ENCODE results near the gene FBXW7. TPM values are rescaled to one million over a fixed set of nuclear protein-coding genes. Genes with fewer than 3 reads are reported as not detected.

FBXW7 gene
- total RNA-seq, 1 experiment from 2014 or later = 27.1 TPM

GRCh38 chr4:152443859-152444258, 92.0 kb downstream of the FBXW7 start:
- WGBS (ENCODE audit: extremely low coverage, insufficient read length, low lambda C conversion rate) = no CpG with 5 or more reads among the region's 3 CpGs
- H3K9me3 Mint-ChIP-seq = no peaks in the 10 kb centered on the region
- Histone ChIP-seq H3K27me3 (ENCODE audit: insufficient read depth, low read length) (no peaks in the 10 kb centered on the region), H3K79me1 (ENCODE audit: insufficient read depth, low read depth, low read length, poor library complexity, severe bottlenecking) (peaks cover 4% of the 10 kb centered on the region), H4K91ac (ENCODE audit: insufficient read length, low read depth, low read length) (no peak overlapping the region), H3K56ac (ENCODE audit: insufficient read length, low read depth, low read length) (no peak overlapping the region), H3K14ac (ENCODE audit: insufficient read depth, low read length) (no peak overlapping the region), H2AFZ (ENCODE audit: low read length) (no peak overlapping the region), H3T11ph (ENCODE audit: low read length) (no peak overlapping the region), H3K9me3 (ENCODE audit: control insufficient read depth, low read depth, low read length) (no peaks in the 10 kb centered on the region), H4K8ac (replicated peaks; ENCODE audit: insufficient read length, low read depth, low read length) (no peak overlapping the region), H3K4me1 (ENCODE audit: insufficient read depth, low read length) (no peaks in the 10 kb centered on the region), H4K20me1 (ENCODE audit: control insufficient read depth, insufficient read depth, insufficient read length) (no peaks in the 10 kb centered on the region), H3K27ac (ENCODE audit: insufficient read length, low read depth, low read length) (no peak overlapping the region), H3K79me2 (ENCODE audit: insufficient read depth, low read length) (no peaks in the 10 kb centered on the region; the same call in 1 of the 2 replicates), H3K23me2 (ENCODE audit: insufficient read length, low read depth, low read length, poor library complexity, severe bottlenecking) (no peaks in the 10 kb centered on the region), H2BK12ac (ENCODE audit: insufficient read length, low read depth, low read length) (no peak overlapping the region), H3K4me2 (ENCODE audit: insufficient read depth, insufficient read length, low read length) (no peak overlapping the region), H3K23ac (ENCODE audit: insufficient read length, low read depth, low read length) (no peak overlapping the region), H2BK15ac (ENCODE audit: low read depth, low read length) (no peak overlapping the region), H3K9ac (ENCODE audit: extremely low read depth, insufficient read length, low read length) (no peak overlapping the region), H4K5ac (ENCODE audit: insufficient read length, low read depth, low read length) (no peak overlapping the region), H2BK120ac (ENCODE audit: low read depth, low read length, poor library complexity, severe bottlenecking) (no peak overlapping the region), H2BK20ac (ENCODE audit: low read depth, low read length, poor library complexity, severe bottlenecking) (no peak overlapping the region), H2BK5ac (ENCODE audit: insufficient read length, low read length) (no peak overlapping the region), H2AK5ac (ENCODE audit: insufficient read length, low read length) (no peak overlapping the region), H3K18ac (ENCODE audit: insufficient read length, low read depth, low read length) (no peak overlapping the region), H3K4ac (ENCODE audit: low read depth, low read length) (no peak overlapping the region)
- no peaks in the 10 kb centered on the region for H3K27me3 Mint-ChIP-seq (ENCODE audit: low read depth)
- DNase-seq = no peak
- H3K36me3 Mint-ChIP-seq (ENCODE audit: insufficient read depth in 1 of 3, low read depth in 3 of 3) = no peaks in the 10 kb centered on the region
- no peak overlapping the region for H3K27ac Mint-ChIP-seq
- TF ChIP-seq CTCF (conservative IDR thresholded peaks at IDR 0.05) = no peak
- H3K4me1 Mint-ChIP-seq = peaks cover 5 to 10% of the 10 kb centered on the region in 2 experiments; a peak in 2 of 4 replicates
- no peak overlapping the region for H3K4me3 Mint-ChIP-seq
